ENCODE data around the gene ORAI3.

- TF ChIP-seq ZNF138 (CRISPR knock-in tag; conservative IDR thresholded peaks at IDR 0.05) (no peak), CTCF (IDR thresholded peaks at IDR 0.05) (no peak), FOXK1 (CRISPR knock-in tag; IDR thresholded peaks at IDR 0.05) (no peak), CREB1 (CRISPR knock-in tag; IDR thresholded peaks at IDR 0.05) (no peak), CBFB (CRISPR knock-in tag; IDR thresholded peaks at IDR 0.05; ENCODE audit: low read depth) (no peak)
- TF ChIP-seq, protein P1, sequence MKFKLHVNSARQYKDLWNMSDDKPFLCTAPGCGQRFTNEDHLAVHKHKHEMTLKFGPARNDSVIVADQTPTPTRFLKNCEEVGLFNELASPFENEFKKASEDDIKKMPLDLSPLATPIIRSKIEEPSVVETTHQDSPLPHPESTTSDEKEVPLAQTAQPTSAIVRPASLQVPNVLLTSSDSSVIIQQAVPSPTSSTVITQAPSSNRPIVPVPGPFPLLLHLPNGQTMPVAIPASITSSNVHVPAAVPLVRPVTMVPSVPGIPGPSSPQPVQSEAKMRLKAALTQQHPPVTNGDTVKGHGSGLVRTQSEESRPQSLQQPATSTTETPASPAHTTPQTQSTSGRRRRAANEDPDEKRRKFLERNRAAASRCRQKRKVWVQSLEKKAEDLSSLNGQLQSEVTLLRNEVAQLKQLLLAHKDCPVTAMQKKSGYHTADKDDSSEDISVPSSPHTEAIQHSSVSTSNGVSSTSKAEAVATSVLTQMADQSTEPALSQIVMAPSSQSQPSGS (CRISPR knock-in tag; IDR thresholded peaks at IDR 0.05; ENCODE audit: borderline replicate concordance, low read depth): no peak
- TF ChIP-seq, protein P2, sequence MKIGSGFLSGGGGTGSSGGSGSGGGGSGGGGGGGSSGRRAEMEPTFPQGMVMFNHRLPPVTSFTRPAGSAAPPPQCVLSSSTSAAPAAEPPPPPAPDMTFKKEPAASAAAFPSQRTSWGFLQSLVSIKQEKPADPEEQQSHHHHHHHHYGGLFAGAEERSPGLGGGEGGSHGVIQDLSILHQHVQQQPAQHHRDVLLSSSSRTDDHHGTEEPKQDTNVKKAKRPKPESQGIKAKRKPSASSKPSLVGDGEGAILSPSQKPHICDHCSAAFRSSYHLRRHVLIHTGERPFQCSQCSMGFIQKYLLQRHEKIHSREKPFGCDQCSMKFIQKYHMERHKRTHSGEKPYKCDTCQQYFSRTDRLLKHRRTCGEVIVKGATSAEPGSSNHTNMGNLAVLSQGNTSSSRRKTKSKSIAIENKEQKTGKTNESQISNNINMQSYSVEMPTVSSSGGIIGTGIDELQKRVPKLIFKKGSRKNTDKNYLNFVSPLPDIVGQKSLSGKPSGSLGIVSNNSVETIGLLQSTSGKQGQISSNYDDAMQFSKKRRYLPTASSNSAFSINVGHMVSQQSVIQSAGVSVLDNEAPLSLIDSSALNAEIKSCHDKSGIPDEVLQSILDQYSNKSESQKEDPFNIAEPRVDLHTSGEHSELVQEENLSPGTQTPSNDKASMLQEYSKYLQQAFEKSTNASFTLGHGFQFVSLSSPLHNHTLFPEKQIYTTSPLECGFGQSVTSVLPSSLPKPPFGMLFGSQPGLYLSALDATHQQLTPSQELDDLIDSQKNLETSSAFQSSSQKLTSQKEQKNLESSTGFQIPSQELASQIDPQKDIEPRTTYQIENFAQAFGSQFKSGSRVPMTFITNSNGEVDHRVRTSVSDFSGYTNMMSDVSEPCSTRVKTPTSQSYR (CRISPR knock-in tag; IDR thresholded peaks at IDR 0.05): no peak
- TF ChIP-seq, protein P3, sequence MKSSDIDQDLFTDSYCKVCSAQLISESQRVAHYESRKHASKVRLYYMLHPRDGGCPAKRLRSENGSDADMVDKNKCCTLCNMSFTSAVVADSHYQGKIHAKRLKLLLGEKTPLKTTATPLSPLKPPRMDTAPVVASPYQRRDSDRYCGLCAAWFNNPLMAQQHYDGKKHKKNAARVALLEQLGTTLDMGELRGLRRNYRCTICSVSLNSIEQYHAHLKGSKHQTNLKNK (CRISPR knock-in tag; IDR thresholded peaks at IDR 0.05): no peak
Observed at GRCh38 chr16:30928390-30928789, 20.5 kb upstream of the ORAI3 start.

Data from WTC11 (cell line).